Esophagus muscularis mucosa (tissue), 4 donors: Measurements from ENCODE around the gene C14orf39. TPM values are rescaled to one million over a fixed set of nuclear protein-coding genes. Genes with fewer than 3 reads are reported as not detected.
A peak's percentile ranks its signal among the peaks of the same experiment; 100 is the strongest.
"Not testable (repeated sequence)": the region's sequence is repeated elsewhere in the genome, so short reads cannot be mapped to it uniquely, and the experiment has no call there.

Source experiments
- DNase-seq: peaks from one replicate; pipeline ENCODE4 v3.0.0-alpha.2; 2017; ENCODE audit errors: extremely low spot score
- H3K27ac ChIP-seq, 4 donors: fragments of 200-600 bp; sonication (generic); replicated peaks in 1 of 4; 1 replicate in 3 of 4; 2 replicates in 1 of 4; pipeline ENCODE4 v1.5.1; 2016 to 2019; ENCODE audit warnings: mild to moderate bottlenecking in 1 of 4
- H3K27me3 ChIP-seq, 4 donors: fragments of 200-600 bp; sonication (generic); one replicate each; pipeline versions ENCODE4 v1.5.1 to v1.6.0; 2016 to 2019
- H3K36me3 ChIP-seq, 4 donors: fragments of 200-600 bp; sonication (generic); one replicate each; pipeline ENCODE4 v1.5.1; 2016 to 2019
- H3K4me1 ChIP-seq, 4 donors: fragments of 200-600 bp; sonication (generic); one replicate each; pipeline ENCODE4 v1.5.1; 2016 to 2019
- H3K4me3 ChIP-seq, 4 donors: fragments of 200-600 bp; sonication (generic); 1 replicate in 2 of 4; 2 replicates in 2 of 4; pipeline ENCODE4 v1.5.1; 2016 to 2019; ENCODE audit warnings: mild to moderate bottlenecking in 4 of 4, moderate library complexity in 1 of 4
- H3K9me3 ChIP-seq, 4 donors: fragments of 200-600 bp; sonication (generic); 1 replicate in 3 of 4; 2 replicates in 1 of 4; pipeline ENCODE4 v1.5.1; 2016 to 2019
- EP300 ChIP-seq: sonication (generic); formaldehyde crosslinking; IDR thresholded peaks from one replicate; pipeline ENCODE4 v1.6.1; 2017; ENCODE audit warnings: antibody characterized with exemption
- POLR2A ChIP-seq: fragments of 450-650 bp; IDR thresholded peaks from one replicate; pipeline ENCODE4 v1.6.1; 2017; ENCODE audit warnings: antibody characterized with exemption, moderate library complexity, mild to moderate bottlenecking, low read depth
- POLR2AphosphoS5 ChIP-seq, 2 donors: sonication (generic); formaldehyde crosslinking; IDR thresholded peaks; one replicate each; pipeline ENCODE4 v1.6.1; 2017; ENCODE audit warnings: antibody characterized with exemption in 2 of 2
- WGBS: methylation state at CpG from one replicate; pipeline ENCODE4 v1.1.5; 2018; 5-methylcytosine and 5-hydroxymethylcytosine counted together
- intact Hi-C: fragments of 100-400 bp; cut with DNase I; formaldehyde crosslinking; loops from one replicate; pipeline ENCODE4 v1.15.1; 2023
- total RNA-seq, 4 donors: library from RNA; depleted of rRNA; stranded (reverse); fragments of >200 nt; gene quantifications; one replicate each; pipeline versions ENCODE4 v1.1.0 to v1.2.1, GENCODE V29; 2016
- TF ChIP-seq, protein P1 (sequence below), 3 experiments: fragments of 200-600 bp in 2 of 3; fragments of 450-650 bp in 1 of 3; sonication (generic) in 2 of 3; IDR thresholded peaks; one replicate each; pipeline ENCODE4 v1.5.1; 2017 to 2019; ENCODE audit warnings: antibody characterized with exemption in 3 of 3, mild to moderate bottlenecking in 2 of 3, moderate library complexity in 1 of 3

C14orf39 gene
- total RNA-seq, 4 donors from 2014 or later, result 0.29 to 3.7 (median 0.50) TPM; not detected in 1

DNA sequence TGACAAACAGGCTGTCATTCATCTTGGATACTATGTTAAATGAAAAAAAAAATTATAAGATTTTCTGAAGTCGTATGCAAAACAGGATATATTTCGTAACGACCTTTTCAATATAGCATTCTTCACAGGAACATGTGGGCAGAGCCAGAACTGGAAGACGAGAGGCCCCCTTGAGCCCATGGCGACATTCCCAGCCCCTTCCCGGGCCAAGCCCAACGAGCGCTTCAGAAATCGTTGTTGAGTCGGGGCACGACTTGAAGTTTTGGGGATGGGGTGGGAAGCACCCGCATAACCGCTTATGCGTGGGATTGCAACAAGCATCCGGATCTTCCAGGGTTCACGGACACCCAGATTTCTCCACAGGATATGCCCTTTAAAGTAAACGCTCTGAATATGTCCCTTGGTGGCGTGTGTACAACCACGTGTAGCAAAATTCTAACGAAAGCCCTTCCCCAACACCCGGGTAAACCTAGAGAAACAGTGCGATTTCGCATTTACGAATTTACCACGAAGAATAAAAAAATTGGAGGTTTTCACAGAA, 736 bp downstream of the C14orf39 start:
- H3K4me3 ChIP-seq, result peak overlapping the region; percentile 35 to 47 (median 39)
- no peak for TF ChIP-seq POLR2AphosphoS5 (IDR thresholded peaks at IDR 0.05)

DNA sequence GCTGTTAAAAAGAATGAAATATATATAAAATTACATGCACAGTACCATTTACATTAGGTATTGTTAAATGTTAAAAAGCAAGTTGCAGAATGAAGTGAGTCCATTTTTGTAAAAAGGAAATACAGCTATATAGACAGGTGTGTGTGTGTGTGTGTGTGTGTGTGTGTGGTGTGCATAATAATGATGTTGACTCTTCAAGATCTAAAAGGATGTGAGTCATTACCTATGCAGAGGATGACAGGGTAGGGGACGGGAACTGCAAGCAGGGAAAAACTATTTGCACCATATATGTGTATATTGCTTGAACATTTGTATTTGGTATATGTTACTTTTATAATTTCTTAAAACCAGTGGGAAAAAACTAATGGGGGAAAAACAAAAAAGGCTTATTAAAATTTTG, 3.1 kb downstream of the C14orf39 start:
- TF ChIP-seq, protein P1, sequence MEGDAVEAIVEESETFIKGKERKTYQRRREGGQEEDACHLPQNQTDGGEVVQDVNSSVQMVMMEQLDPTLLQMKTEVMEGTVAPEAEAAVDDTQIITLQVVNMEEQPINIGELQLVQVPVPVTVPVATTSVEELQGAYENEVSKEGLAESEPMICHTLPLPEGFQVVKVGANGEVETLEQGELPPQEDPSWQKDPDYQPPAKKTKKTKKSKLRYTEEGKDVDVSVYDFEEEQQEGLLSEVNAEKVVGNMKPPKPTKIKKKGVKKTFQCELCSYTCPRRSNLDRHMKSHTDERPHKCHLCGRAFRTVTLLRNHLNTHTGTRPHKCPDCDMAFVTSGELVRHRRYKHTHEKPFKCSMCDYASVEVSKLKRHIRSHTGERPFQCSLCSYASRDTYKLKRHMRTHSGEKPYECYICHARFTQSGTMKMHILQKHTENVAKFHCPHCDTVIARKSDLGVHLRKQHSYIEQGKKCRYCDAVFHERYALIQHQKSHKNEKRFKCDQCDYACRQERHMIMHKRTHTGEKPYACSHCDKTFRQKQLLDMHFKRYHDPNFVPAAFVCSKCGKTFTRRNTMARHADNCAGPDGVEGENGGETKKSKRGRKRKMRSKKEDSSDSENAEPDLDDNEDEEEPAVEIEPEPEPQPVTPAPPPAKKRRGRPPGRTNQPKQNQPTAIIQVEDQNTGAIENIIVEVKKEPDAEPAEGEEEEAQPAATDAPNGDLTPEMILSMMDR (IDR thresholded peaks at IDR 0.05), result no peak
- TF ChIP-seq POLR2A (no peak), EP300 (no peak), POLR2AphosphoS5 (IDR thresholded peaks at IDR 0.05) (no peak)
- WGBS, result 71% methylated on average over 1 of the region's 1 CpG
- H3K27ac ChIP-seq, result no peak overlapping the region
- DNase-seq, result no peak
- peaks cover 10 to 12% (median 11%) of the 10 kb centered on the region in 4 donors for H3K4me1 ChIP-seq
- H3K36me3 ChIP-seq, result no peaks in the 10 kb centered on the region
- peaks cover 6 to 35% (median 20%) of the 10 kb centered on the region in 4 donors for H3K27me3 ChIP-seq
- no peak overlapping the region for H3K4me3 ChIP-seq
- H3K9me3 ChIP-seq, result peaks cover 0 to 15% (median 11%) of the 10 kb centered on the region in 4 donors
- intact Hi-C loops, result no loop called here

More for the DNA sequence above, 736 bp downstream of the C14orf39 start:
- Histone ChIP-seq H3K36me3 (no peaks in the 10 kb centered on the region), H3K9me3 (peaks cover 0 to 11% (median 8%) of the 10 kb centered on the region in 4 donors), H3K27me3 (peaks cover 6 to 55% (median 20%) of the 10 kb centered on the region in 4 donors), H3K4me1 (peaks cover 10 to 12% (median 11%) of the 10 kb centered on the region in 4 donors), H3K27ac (no peak overlapping the region)
- WGBS, result 9% methylated on average over 18 of the region's 25 CpGs
- intact Hi-C loops, result no loop called here
- no peak for DNase-seq

DNA sequence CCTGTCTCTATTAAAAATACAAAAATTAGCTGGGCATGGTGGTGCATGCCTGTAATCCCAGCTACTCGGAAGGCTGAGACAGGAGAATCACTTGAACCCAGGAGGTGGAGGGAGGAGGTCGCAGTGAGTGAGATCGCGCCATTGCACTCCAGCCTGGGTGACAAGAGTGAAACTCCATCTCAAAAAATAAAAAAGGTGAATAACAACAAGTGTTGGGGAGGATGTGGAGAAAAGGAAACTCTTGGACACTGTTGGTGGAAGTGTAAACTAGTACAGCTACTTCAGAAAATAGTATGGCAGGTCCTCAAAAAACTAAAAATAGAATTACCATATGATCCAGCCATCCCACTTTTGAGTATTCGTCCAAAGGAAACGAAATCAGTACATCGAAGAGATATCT, 5.6 kb downstream of the C14orf39 start:
- H3K27ac ChIP-seq, H3K36me3 ChIP-seq, DNase-seq, intact Hi-C loops, H3K4me3 ChIP-seq, H3K4me1 ChIP-seq: not testable (repeated sequence)
- Histone ChIP-seq H3K27me3 (peaks cover 0 to 15% (median 5%) of the 10 kb centered on the region in 4 donors), H3K9me3 (peaks cover 0 to 14% (median 11%) of the 10 kb centered on the region in 4 donors)
- 92% methylated on average over 7 of the region's 7 CpGs for WGBS

DNA sequence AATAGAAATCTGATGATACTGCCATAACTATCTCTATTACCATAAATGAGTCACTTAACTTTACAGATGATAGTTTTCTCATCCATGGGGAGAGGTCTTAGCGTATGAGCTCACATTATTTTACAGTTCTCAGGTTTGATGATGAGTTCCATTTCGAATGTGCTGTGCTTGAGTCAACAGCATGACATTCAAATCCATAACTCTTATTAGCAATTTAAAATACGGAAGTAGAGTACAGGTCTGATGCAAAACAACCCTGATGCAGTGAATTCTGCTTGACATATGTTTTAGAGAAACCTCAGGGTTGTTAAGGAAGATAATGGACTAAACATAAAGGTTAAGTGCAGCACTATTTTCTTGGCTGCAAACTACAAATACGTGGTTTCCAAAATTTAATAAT, 30.0 kb downstream of the C14orf39 start:
- Histone ChIP-seq H3K4me3 (no peak overlapping the region), H3K36me3 (no peaks in the 10 kb centered on the region), H3K9me3 (no peaks in the 10 kb centered on the region), H3K4me1 (no peaks in the 10 kb centered on the region), H3K27me3 (no peaks in the 10 kb centered on the region), H3K27ac (no peak overlapping the region)
- WGBS, result 58% methylated on average over 4 of the region's 4 CpGs
- TF ChIP-seq POLR2AphosphoS5 (IDR thresholded peaks at IDR 0.05), result no peak
- TF ChIP-seq POLR2A, result no peak
- TF ChIP-seq, protein P1 (IDR thresholded peaks at IDR 0.05), result no peak
- TF ChIP-seq EP300, result no peak
- intact Hi-C loops, result no loop called here
- no peak for DNase-seq

DNA sequence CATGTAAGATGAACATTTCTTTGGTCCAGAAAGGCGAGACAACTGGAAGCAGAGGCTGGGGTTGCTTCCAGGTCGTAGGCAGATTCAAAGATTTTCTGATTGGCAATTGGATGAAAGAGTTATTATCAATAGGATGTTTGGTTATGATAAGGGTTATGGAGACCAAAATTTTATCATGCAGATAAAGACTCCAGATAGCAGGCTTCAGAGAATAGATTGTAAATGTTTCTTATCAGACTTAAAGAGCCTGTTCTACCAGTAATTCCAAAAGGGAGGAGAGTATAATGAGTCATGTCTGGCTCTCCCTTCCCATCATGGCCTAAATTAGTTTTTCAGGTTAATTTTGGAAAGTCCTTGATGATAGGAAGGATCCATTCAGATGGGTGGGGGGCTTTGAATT, 55.6 kb downstream of the C14orf39 start:
- TF ChIP-seq, protein P1 (IDR thresholded peaks at IDR 0.05), result no peak
- TF ChIP-seq POLR2A (no peak), EP300 (no peak), POLR2AphosphoS5 (IDR thresholded peaks at IDR 0.05) (no peak)
- Histone ChIP-seq H3K9me3 (peaks cover 0 to 10% (median 9%) of the 10 kb centered on the region in 4 donors), H3K4me1 (no peaks in the 10 kb centered on the region), H3K27me3 (no peaks in the 10 kb centered on the region), H3K4me3 (no peak overlapping the region), H3K36me3 (no peaks in the 10 kb centered on the region), H3K27ac (no peak overlapping the region)
- intact Hi-C loops, result no loop called here
- 57% methylated on average over 2 of the region's 2 CpGs for WGBS
- DNase-seq, result no peak

DNA sequence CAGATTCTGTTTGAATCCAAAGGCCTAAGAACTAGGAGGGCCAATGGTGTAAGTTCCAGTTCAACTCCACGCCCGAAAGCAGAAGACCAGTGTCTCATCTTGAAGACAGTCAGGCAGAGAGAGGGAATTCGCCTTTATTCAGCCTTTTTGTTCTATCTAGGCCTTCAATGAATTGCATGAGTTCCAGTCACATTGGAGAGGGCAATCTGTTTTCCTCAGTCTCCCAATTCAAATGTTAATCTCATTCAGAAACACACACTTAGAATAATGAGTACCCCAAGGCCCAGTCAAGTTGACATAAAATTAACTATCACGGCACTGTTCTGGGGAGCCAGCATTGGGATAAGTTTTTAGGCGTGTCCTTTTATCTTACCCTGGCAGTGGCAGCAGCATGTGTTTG, 65.8 kb downstream of the C14orf39 start:
- TF ChIP-seq, protein P1 (IDR thresholded peaks at IDR 0.05), result no peak
- TF ChIP-seq EP300 (no peak), POLR2A (no peak)
- DNase-seq, result no peak
- intact Hi-C loops, result no loop called here
- Histone ChIP-seq H3K4me1 (no peaks in the 10 kb centered on the region), H3K4me3 (no peak overlapping the region), H3K9me3 (no peaks in the 10 kb centered on the region), H3K27me3 (no peaks in the 10 kb centered on the region), H3K36me3 (no peaks in the 10 kb centered on the region), H3K27ac (no peak overlapping the region)
- WGBS, result 92% methylated on average over 5 of the region's 5 CpGs

DNA sequence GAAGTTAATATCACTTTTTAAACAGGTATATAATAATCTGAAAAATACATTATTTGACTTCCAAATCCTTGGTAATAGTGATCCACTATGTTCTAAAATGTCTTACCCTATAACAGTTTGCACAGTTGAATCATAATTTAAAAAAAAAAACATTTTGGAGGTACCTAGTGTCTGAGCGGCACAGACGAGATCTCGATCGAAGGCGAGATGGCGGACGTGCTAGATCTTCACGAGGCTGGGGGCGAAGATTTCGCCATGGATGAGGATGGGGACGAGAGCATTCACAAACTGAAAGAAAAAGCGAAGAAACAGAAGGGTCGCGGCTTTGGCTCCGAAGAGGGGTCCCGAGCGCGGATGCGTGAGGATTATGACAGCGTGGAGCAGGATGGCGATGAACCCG, 88.3 kb downstream of the C14orf39 start:
- H3K27ac ChIP-seq, H3K4me1 ChIP-seq, H3K27me3 ChIP-seq, DNase-seq, intact Hi-C loops, H3K4me3 ChIP-seq, H3K36me3 ChIP-seq: not testable (repeated sequence)
- H3K9me3 ChIP-seq, result peaks cover 0 to 14% (median 2%) of the 10 kb centered on the region in 4 donors
- WGBS, result 95% methylated on average over 22 of the region's 22 CpGs
